HG02571 (cell line): ENCODE results near the gene ANKMY1.

Source experiments
- ATAC-seq: cut with Tn5 transposase; IDR thresholded peaks from one replicate; pipeline ENCODE4 v1.9.1; 2021; ENCODE audit warnings: mild to moderate bottlenecking, moderate library complexity; ENCODE audit not compliant: unreplicated experiment

Gene ANKMY1

DNA sequence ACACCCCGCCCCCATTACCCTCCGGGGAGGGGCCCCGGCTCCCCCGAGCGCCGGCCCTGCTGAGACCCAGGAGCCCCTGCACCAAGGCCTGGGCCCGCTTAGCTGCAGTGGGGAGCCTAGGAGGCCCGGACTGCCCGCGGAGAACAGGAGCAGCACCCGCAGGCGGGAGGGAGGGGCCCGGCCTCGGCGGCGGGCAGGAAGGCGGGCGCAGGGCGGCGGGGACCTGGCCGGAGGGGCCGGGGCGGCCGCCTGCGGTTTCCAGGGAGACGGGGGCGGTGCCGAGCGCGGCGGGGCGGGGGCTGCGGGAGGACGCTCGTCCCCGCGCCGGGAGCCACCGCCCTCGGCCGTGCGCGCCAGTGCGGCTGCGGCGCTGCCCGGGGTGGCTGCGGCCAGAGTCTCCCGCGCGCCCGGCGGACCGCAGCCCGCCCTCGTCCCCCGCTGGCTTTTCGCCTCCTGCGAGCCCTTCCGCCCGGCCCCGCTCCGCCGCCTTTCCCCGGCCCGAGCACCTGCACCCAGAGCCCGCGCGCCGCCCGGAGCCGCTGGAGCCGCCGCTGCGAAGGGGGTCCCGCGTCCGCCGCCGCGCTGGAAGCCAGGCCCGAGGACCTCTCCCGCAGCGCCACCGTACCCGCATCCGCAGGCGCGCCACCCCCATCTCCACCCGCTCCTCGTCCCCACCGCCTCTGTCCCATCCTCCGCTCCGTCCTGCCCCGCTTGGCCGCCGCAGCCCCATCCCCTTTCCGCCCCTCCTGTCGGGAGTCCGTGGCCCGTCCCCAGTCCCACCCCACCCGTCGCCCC, 105.1 kb downstream of the ANKMY1 start:
- ATAC-seq: no peak

GRCh38 chr2:240451791-240452461, 105.9 kb downstream of the ANKMY1 start:
- ATAC-seq: no peak

DNA sequence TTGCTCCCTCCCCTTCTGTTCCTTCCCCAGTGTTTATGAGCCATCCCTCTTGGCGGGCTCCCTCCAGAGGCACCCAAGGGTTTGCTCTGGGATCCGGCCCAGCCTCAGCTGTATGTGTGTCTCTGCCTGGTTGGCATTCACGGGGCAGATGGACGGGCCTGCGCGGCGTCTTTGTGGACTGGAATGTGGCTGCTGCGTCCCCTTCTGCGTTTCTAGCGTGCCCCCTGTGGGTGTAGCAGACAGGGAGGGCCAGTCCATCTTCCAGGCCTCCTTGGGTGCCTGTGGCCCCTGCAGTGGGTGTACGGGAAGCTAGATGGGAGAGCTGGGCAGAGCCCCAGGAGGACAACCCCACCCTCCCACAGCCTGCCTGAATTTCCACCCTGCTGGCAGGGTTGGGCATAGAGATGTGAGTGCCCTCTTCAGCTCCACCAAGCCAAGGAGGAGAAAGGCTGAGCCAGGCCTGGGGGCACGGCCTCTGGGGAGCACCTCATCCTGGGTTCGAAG, 106.6 kb downstream of the ANKMY1 start:
- ATAC-seq: no peak

- ATAC-seq: no peak
Observed at GRCh38 chr2:240450532-240451107, 107.2 kb downstream of the ANKMY1 start.

- no peak for ATAC-seq
Observed at GRCh38 chr2:240449764-240450531, 107.8 kb downstream of the ANKMY1 start.

DNA sequence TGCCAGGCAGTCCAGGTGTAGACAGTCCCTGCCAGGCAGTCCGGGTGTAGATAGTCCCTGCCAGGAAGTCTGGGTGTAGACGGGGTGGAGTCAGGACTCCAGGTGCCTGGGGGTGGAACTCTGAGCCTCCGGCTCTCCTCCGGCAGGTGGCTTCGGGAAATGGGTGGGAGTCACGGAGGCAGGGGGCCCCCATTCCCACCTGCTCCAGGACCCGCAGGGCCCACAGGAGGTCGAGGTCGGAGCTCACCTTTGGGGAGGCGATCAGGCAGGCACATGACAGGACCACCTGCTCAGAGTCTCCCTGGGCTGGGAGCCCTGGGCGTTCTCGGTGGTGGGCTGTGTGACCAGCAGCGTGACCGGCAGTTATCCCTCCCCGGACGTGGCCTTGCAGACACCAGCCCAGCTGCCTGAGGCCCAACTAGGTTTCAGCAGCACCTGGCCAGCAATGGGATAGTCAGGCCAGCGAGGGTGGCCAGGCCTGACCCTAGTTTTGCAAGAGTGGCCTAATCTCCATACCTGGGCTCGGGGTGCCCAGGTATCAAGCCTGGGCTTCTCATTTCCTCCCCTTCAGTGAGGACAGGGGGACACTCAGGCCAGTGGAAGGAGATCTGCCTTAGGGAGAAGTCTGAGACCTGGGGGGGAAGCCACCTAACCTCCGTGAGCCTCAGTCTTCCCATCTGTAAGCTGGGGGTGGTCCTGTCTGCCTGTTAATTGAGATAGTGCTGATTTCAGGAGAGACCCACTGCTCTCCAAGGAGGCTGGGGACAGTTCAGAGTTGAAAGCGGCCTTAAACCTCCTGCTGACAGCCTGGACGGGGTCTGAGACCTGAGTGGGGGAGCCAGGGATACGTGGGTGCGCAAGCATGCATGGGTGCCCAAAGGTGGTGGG, 109.2 kb downstream of the ANKMY1 start:
- no peak for ATAC-seq

- no peak for ATAC-seq
Observed at GRCh38 chr2:240447934-240448333, 109.9 kb downstream of the ANKMY1 start.

- ATAC-seq: no peak
Observed at GRCh38 chr2:240447331-240447730, 110.5 kb downstream of the ANKMY1 start.

DNA sequence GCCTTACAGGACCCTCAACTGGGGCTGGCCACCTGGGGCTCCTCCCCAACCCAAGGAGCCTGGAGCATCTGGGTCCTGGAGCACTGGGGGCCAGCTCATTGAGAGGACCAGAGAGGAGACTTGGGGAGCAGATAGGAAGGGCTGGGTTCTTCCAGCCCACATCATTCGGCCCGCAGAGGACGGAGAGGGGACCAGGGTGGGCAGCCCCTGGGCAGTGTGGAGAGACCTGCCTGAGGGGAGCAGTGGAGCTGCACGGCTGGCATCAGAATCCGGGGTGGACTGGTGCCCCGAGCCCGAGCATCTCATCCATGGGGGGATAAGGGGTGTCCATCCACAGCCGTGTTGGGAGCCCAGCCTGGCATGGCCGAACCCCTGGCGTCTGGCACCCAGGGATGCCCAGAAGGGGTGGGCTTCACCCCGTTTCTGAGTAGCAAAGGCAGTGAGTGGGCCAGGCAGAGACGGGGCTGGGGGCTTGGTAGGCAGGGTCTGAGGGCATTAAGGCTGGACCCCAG, 111.1 kb downstream of the ANKMY1 start:
- no peak for ATAC-seq

DNA sequence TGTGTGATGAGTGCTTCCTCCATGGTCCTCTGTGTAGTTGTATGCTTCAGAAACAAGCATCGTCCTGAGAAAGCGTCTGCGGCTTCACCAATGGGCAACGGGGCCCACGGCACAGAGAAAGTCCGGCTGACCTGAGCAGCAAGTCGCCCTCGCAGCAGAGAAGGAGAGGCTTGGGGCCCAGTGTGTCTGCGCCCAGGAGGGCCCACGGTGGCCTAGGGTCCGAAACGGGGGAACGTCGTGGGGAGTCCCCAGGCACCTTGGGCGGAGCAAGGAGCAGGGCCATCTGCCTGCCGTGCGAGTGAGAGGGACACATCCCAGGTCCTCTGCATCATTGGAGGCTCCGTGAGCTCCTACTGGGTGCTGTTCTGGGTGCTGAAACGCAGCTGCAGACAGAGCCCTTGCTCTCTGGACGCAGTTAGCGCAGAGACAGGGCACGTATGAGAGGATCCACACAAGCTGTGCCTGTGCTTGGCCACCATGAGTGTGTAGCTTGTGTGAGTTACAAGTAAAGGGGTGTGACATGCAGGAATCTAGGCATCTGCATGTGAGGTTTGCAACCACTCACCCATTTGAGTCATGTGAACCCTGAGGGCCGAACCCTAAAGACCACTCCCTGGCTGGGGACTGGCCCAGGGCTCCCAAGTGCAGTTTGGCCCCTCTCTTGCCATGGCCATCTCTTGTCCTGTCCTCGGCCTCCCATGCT, 111.7 kb downstream of the ANKMY1 start:
- ATAC-seq: no peak

GRCh38 chr2:240444464-240444863, 113.3 kb downstream of the ANKMY1 start:
- no peak for ATAC-seq

- ATAC-seq: no peak
Observed at GRCh38 chr2:240443891-240444301, 113.9 kb downstream of the ANKMY1 start.

- no peak for ATAC-seq
Observed at GRCh38 chr2:240442891-240443715, 114.7 kb downstream of the ANKMY1 start.

DNA sequence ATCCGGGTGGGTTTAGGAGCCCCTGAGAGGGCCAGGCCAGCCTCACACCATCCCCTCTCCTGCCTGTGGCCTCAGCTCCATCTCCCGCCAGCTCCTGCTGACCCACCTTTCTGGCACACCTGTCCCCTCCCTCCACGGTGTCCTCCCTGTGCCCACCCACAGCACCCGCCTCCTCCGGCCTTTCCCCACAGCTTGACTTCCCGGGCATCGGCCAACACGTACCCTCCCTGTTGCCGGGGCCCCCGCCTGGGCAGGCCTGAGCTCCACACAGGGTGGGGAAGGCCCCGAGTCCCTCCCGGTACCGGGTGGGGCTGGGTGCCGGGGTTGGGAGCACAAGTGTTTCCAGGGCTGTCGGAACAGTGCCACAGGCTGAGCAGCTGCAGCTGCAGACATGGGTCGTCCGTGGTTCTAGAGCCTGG, 115.8 kb downstream of the ANKMY1 start:
- ATAC-seq: no peak

DNA sequence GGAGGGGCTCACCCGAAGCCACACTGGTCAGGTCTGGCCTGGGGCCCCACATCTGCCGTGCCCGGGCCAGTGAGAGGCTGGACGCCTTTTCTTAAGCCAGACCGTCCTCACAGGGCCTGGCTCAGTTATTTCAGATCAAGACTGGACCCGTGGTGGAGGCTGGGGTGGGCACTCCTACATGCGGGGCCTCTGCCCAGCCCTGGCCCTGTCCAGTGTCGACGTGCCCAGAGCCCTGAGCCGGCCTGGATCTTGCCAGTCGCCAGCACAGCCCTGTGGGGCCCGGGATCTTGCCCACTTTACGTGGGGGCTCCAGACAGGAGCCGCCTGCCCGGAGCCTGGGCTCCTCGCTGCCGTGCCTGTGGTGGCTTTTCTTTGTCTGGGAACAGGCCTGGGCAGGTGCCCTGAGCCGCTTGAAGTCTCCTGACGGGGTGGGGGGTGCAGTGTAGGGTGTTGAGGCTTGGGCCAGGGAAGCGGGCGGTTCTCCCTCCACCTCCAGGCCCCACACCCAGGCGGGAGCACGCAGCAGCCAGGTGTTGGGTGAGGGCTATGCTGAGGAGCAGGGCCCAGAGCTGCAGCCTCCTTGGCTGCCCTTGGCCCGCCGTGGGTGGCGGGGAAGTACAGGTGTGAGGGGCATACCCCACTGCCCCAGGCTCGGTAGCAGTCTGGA, 116.3 kb downstream of the ANKMY1 start:
- ATAC-seq: no peak

- no peak for ATAC-seq
Observed at GRCh38 chr2:240440704-240441320, 117.0 kb downstream of the ANKMY1 start.

DNA sequence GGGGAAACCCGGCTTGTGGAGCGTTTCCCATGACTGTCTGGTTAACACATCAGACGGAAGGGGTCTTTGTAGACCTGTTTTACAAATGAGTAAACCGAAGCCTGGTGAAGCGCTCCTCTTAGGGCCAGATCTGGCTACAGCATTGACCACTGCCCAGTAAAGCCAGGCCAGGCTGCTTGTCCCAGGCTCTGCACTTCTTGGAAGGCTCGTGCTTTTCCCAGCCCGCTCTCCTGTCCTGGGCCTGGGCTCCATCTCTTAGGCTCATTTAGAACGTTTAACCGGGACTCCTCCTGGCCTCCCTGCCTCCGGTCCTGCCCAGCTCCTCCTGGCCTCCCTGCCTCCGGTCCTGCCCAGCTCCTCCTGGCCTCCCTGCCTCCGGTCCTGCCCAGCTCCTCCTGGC, 117.5 kb downstream of the ANKMY1 start:
- no peak for ATAC-seq
